OCI-LY1 (cell line): ENCODE data around the gene MYL9.

Experiments used
- H2AFZ ChIP-seq: fragments of 200-600 bp; sonication (generic), shearing (Covaris generic); 2 replicates; pipeline ENCODE4 v1.6.0; 2014; ENCODE audit warnings: antibody characterized with exemption, mild to moderate bottlenecking, low read length
- H3F3A ChIP-seq: fragments of 200-600 bp; sonication (generic), shearing (Covaris generic); 2 replicates; pipeline ENCODE4 v1.6.0; 2014; ENCODE audit warnings: mild to moderate bottlenecking, antibody characterized with exemption, low read length, moderate library complexity; ENCODE audit not compliant: insufficient read depth
- H3K27ac ChIP-seq: fragments of 200-600 bp; sonication (generic); 2 replicates; pipeline ENCODE4 v1.5.1; 2014; ENCODE audit warnings: low read length, mixed run types, mild to moderate bottlenecking, low read depth; ENCODE audit not compliant: poor library complexity, severe bottlenecking
- H3K27me3 ChIP-seq: fragments of 200-600 bp; sonication (generic); 2 replicates; pipeline ENCODE4 v1.6.0; 2014; ENCODE audit warnings: antibody characterized with exemption, mild to moderate bottlenecking, low read length, moderate library complexity; ENCODE audit not compliant: insufficient read depth
- H3K36me3 ChIP-seq: fragments of 200-600 bp; sonication (generic); 2 replicates; pipeline ENCODE4 v1.6.1; 2014; ENCODE audit warnings: mild to moderate bottlenecking, antibody characterized with exemption, low read length, moderate library complexity, mixed read lengths; ENCODE audit not compliant: insufficient read depth
- H3K4me1 ChIP-seq: fragments of 200-600 bp; sonication (generic); 2 replicates; pipeline ENCODE4 v1.5.1; 2014; ENCODE audit warnings: mild to moderate bottlenecking, low read length, moderate library complexity; ENCODE audit not compliant: insufficient read depth, severe bottlenecking
- H3K4me2 ChIP-seq: fragments of 200-600 bp; sonication (generic), shearing (Covaris generic); 2 replicates; pipeline ENCODE4 v1.6.1; 2014; ENCODE audit warnings: low read length
- H3K4me3 ChIP-seq: fragments of 200-600 bp; sonication (generic); 2 replicates; pipeline ENCODE4 v1.5.1; 2014; ENCODE audit warnings: low read length, low read depth, mild to moderate bottlenecking, mixed read lengths; ENCODE audit not compliant: poor library complexity, severe bottlenecking
- H3K79me2 ChIP-seq: fragments of 200-600 bp; shearing (Covaris generic); 2 replicates; pipeline ENCODE4 v1.6.1; 2016; ENCODE audit warnings: mixed run types, low read length, mixed read lengths; ENCODE audit not compliant: insufficient read depth
- H3K9ac ChIP-seq: fragments of 200-600 bp; sonication (generic), shearing (Covaris generic); 2 replicates; pipeline ENCODE4 v1.6.1; 2014; ENCODE audit warnings: mild to moderate bottlenecking, low read length, mixed read lengths
- H3K9me2 ChIP-seq: fragments of 200-600 bp; sonication (generic), shearing (Covaris generic); 2 replicates; pipeline ENCODE4 v1.6.1; 2014; ENCODE audit warnings: low read depth, mild to moderate bottlenecking, low read length, mixed read lengths
- H3K9me3 ChIP-seq: fragments of 200-600 bp; shearing (Covaris generic); 2 replicates; pipeline ENCODE4 v1.6.1; 2014; ENCODE audit warnings: low read length, mixed read lengths
- H4K20me1 ChIP-seq: fragments of 200-600 bp; sonication (generic), shearing (Covaris generic); 2 replicates; pipeline ENCODE4 v1.6.0; 2016; ENCODE audit warnings: mild to moderate bottlenecking, low read length; ENCODE audit not compliant: insufficient read depth
- EZH2 ChIP-seq: fragments of 200-600 bp; sonication (generic), shearing (Covaris generic); IDR thresholded peaks from 2 replicates; pipeline ENCODE4 v1.8.0; 2017; ENCODE audit warnings: borderline replicate concordance, mixed run types, mild to moderate bottlenecking, antibody characterized with exemption, low read length, moderate library complexity, mixed read lengths
- TF ChIP-seq, protein P1 (sequence below): fragments of 200-600 bp; sonication (generic), shearing (Covaris generic); IDR thresholded peaks from 2 replicates; pipeline ENCODE4 v1.5.1; 2017; ENCODE audit warnings: mild to moderate bottlenecking, antibody characterized with exemption, low read length, moderate library complexity, mixed read lengths

Gene MYL9

DNA sequence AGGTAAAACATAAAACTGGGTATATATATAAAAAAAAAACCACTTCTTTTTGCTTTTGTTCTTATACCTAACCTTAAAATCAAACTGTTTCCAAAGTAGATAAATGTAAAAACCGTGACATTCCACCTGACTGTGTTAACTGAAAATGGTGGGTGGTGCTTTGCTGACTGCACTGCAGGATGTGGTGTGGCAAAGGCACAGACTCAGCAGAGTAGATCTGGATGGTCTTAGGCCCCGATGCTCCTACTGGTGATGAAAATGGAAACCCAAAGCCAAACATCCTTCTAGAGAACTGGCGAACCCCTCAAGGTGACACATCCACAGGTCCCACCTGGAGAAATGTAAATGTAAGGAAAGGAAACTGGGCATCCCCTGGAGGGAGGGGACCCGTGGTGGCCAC lies 41.0 kb downstream of the MYL9 start:
- Histone ChIP-seq H4K20me1 (no peaks in the 10 kb centered on the region), H3K36me3 (peaks cover 66% of the 10 kb centered on the region), H3K27me3 (no peaks in the 10 kb centered on the region), H3K9ac (no peak overlapping the region), H3K9me3 (no peaks in the 10 kb centered on the region), H3K27ac (no peak overlapping the region), H3K4me3 (no peak overlapping the region), H3F3A (no peaks in the 10 kb centered on the region; the same call in 1 of the 2 replicates), H3K4me2 (no peak overlapping the region), H3K79me2 (peaks cover 4% of the 10 kb centered on the region), H2AFZ (no peak overlapping the region), H3K4me1 (no peaks in the 10 kb centered on the region), H3K9me2 (no peaks in the 10 kb centered on the region)
- TF ChIP-seq, protein P1, sequence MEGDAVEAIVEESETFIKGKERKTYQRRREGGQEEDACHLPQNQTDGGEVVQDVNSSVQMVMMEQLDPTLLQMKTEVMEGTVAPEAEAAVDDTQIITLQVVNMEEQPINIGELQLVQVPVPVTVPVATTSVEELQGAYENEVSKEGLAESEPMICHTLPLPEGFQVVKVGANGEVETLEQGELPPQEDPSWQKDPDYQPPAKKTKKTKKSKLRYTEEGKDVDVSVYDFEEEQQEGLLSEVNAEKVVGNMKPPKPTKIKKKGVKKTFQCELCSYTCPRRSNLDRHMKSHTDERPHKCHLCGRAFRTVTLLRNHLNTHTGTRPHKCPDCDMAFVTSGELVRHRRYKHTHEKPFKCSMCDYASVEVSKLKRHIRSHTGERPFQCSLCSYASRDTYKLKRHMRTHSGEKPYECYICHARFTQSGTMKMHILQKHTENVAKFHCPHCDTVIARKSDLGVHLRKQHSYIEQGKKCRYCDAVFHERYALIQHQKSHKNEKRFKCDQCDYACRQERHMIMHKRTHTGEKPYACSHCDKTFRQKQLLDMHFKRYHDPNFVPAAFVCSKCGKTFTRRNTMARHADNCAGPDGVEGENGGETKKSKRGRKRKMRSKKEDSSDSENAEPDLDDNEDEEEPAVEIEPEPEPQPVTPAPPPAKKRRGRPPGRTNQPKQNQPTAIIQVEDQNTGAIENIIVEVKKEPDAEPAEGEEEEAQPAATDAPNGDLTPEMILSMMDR = no peak
- TF ChIP-seq EZH2 = no peak

DNA sequence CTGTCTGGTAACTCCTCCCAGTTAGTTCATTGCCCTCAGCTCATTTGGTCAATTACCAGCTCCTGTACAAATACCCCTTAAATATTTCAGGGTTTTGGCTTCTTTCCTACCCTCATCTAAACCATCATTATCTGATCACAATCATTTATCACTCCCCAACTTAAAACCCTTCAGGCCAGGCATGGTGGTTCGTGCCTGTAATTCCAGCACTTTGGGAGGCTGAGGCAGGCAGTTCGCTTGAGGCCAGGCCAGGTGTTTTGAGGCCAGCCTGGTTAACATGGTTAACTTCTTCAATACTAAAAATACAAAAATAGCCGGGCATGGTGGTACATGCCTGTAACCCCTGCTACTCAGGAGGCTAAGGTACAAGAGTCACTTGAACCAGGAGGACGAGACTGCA lies 41.5 kb downstream of the MYL9 start:
- Histone ChIP-seq H3K36me3 (peaks cover 64% of the 10 kb centered on the region), H3K79me2 (peaks cover 2% of the 10 kb centered on the region), H2AFZ (no peak overlapping the region), H3K27me3 (no peaks in the 10 kb centered on the region), H3K9ac (no peak overlapping the region), H3F3A (no peaks in the 10 kb centered on the region; the same call in 1 of the 2 replicates), H4K20me1 (no peaks in the 10 kb centered on the region), H3K9me2 (no peaks in the 10 kb centered on the region), H3K4me2 (no peak overlapping the region), H3K4me1 (no peaks in the 10 kb centered on the region), H3K9me3 (no peaks in the 10 kb centered on the region), H3K27ac (no peak overlapping the region), H3K4me3 (no peak overlapping the region)
- no peak for TF ChIP-seq EZH2
- TF ChIP-seq, protein P1 = no peak

DNA sequence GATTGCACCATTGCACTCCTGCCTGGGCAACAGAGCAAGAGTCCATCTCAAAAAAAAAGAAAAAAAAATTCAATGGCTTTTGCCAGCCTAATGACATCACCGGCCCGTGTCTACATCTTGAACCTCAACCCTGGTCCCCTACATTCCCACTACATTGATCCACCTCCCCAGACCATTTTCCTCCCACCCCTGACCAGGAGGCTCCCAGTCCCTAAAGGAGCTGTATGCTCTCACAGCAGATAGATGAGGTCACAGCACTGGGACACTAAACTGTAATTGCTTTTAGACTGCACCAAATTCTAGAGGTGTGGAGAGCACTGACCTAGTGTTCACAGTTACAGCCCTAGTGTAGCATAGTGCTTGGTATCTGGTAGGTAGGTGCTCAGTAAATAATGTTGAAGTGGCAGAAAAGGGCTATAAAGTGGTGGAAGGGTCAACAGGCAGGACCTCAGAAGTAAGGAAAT lies 42.7 kb downstream of the MYL9 start:
- no peak overlapping the region for H3K4me2 ChIP-seq

More for the DNA sequence above, 42.7 kb downstream of the MYL9 start:
- no peak overlapping the region for H3K9ac ChIP-seq
- H3K79me2 ChIP-seq = no peaks in the 10 kb centered on the region
- no peaks in the 10 kb centered on the region for H3K9me3 ChIP-seq
- TF ChIP-seq EZH2 = no peak
- TF ChIP-seq, protein P1 = no peak
- no peaks in the 10 kb centered on the region for H3K4me1 ChIP-seq
- H3K4me3 ChIP-seq = no peak overlapping the region
- H2AFZ ChIP-seq = no peak overlapping the region
- no peaks in the 10 kb centered on the region; the same call in 1 of the 2 replicates for H3F3A ChIP-seq
- no peaks in the 10 kb centered on the region for H3K27me3 ChIP-seq
- no peaks in the 10 kb centered on the region for H3K9me2 ChIP-seq
- peaks cover 60% of the 10 kb centered on the region for H3K36me3 ChIP-seq
- no peaks in the 10 kb centered on the region for H4K20me1 ChIP-seq
- H3K27ac ChIP-seq = no peak overlapping the region
